OCI-LY1 (cell line): ENCODE results near the gene CFAP52.

Experiments used
- CTCF ChIP-seq: fragments of 200-600 bp; sonication (generic), shearing (Covaris generic); IDR thresholded peaks from 2 replicates; pipeline ENCODE4 v1.5.1; 2017; ENCODE audit warnings: mild to moderate bottlenecking, antibody characterized with exemption, low read length, moderate library complexity, mixed read lengths
- EZH2 ChIP-seq: fragments of 200-600 bp; sonication (generic), shearing (Covaris generic); IDR thresholded peaks from 2 replicates; pipeline ENCODE4 v1.8.0; 2017; ENCODE audit warnings: borderline replicate concordance, mixed run types, mild to moderate bottlenecking, antibody characterized with exemption, low read length, moderate library complexity, mixed read lengths

DNA sequence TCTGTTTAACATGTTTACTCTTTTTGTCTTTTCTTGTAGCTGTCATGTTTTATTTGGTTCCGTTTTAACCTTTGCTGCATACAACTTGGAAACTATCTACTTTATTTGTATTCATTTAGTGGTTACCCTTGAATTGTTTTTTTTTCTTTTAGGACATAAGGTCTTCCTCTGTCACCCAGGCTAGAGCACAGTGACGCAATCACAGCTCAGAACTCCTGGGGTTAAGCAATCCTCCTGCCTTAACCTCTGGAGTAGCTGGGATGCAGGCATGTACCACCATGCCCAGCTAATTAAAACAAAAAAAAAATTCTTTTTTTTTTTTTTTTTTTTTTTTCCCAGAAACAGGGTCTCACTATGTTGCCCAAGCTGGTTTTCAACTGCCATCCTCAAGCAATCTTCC is 39.0 kb downstream of the CFAP52 start:
- TF ChIP-seq CTCF (no peak), EZH2 (no peak)
